Left forelimb (tissue), 1 donor: Measurements from ENCODE around the gene FBXL15.

Experiments used
- DNase-seq: peaks from one replicate; pipeline ENCODE4 v3.0.0-alpha.2; 2018; ENCODE audit warnings: low spot score

FBXL15 gene

GRCh38 chr10:102420714-102421506, at the start of gene FBXL15:
TSS of gene FBXL15 (plus strand) at chr10:102420836. CDS start at chr10:102421130, 294 bp downstream.
- peak; percentile 96 for DNase-seq

GRCh38 chr10:102371295-102371694, 49.3 kb upstream of the FBXL15 start:
- DNase-seq, result no peak

GRCh38 chr10:102375250-102375649, 45.4 kb upstream of the FBXL15 start:
- no peak for DNase-seq

GRCh38 chr10:102375867-102376266, 44.8 kb upstream of the FBXL15 start:
- no peak for DNase-seq

GRCh38 chr10:102376901-102377300, 43.7 kb upstream of the FBXL15 start:
- DNase-seq, result no peak

GRCh38 chr10:102379383-102379782, 41.3 kb upstream of the FBXL15 start:
- DNase-seq, result no peak

GRCh38 chr10:102381983-102382382, 38.7 kb upstream of the FBXL15 start:
- DNase-seq, result no peak

GRCh38 chr10:102382871-102383270, 37.8 kb upstream of the FBXL15 start:
- no peak for DNase-seq

GRCh38 chr10:102384053-102384452, 36.6 kb upstream of the FBXL15 start:
- no peak for DNase-seq

GRCh38 chr10:102384606-102385429, 35.8 kb upstream of the FBXL15 start:
- no peak for DNase-seq

GRCh38 chr10:102389894-102390293, 30.7 kb upstream of the FBXL15 start:
- no peak for DNase-seq

GRCh38 chr10:102392306-102392705, 28.3 kb upstream of the FBXL15 start:
- DNase-seq, result no peak

- DNase-seq, result no peak
These were observed 27.1 kb upstream of the FBXL15 start for GRCh38 chr10:102393411-102394078.

GRCh38 chr10:102394079-102394800, 26.4 kb upstream of the FBXL15 start:
- peak; percentile 95 for DNase-seq

GRCh38 chr10:102394801-102395399, 25.7 kb upstream of the FBXL15 start:
- peak; percentile 80 for DNase-seq

GRCh38 chr10:102395400-102396316, 25.0 kb upstream of the FBXL15 start, which contains the start of gene NFKB2:
TSS of gene NFKB2 (plus strand) at chr10:102395705. CDS start at chr10:102395960, 255 bp downstream.
- DNase-seq, result peak; percentile 94

GRCh38 chr10:102396317-102396650, 24.4 kb upstream of the FBXL15 start:
- no peak for DNase-seq

- no peak for DNase-seq
These were observed 23.9 kb upstream of the FBXL15 start for GRCh38 chr10:102396730-102397151.

GRCh38 chr10:102397222-102398171, 23.1 kb upstream of the FBXL15 start:
- no peak for DNase-seq
